Measurements from ENCODE around the gene VAV3. TPM values are rescaled to one million over a fixed set of nuclear protein-coding genes. Genes with fewer than 3 reads are reported as not detected.

Gene VAV3
- total RNA-seq, 2 donors from 2014 or later, result 2.5 to 4.3 TPM

GRCh38 chr1:107940701-107941100, 24.3 kb downstream of the VAV3 start:
- ATAC-seq (no peak), DNase-seq (no peak)
- intact Hi-C loops (cut with DNase I), result no loop called here

GRCh38 chr1:107940017-107940577, 24.9 kb downstream of the VAV3 start:
- DNase-seq, result peak; percentile 22
- intact Hi-C loops (cut with DNase I), result no loop called here
- ATAC-seq, result peak; percentile 54 to 59

- intact Hi-C loops (cut with DNase I), result no loop called here
- ATAC-seq, result no peak
- no peak for DNase-seq
These were observed 25.7 kb downstream of the VAV3 start for GRCh38 chr1:107939256-107939655.

- ATAC-seq (peak; percentile 77 to 85), DNase-seq (peak; percentile 54)
- intact Hi-C loops (cut with DNase I), result no loop called here
These were observed 28.2 kb downstream of the VAV3 start for GRCh38 chr1:107936498-107937481.

GRCh38 chr1:107935396-107936064, 29.4 kb downstream of the VAV3 start:
- ATAC-seq, result no peak
- intact Hi-C loops (cut with DNase I), result no loop called here
- DNase-seq, result no peak

GRCh38 chr1:107934578-107934977, 30.4 kb downstream of the VAV3 start:
- no peak for DNase-seq
- intact Hi-C loops (cut with DNase I), result no loop called here
- no peak for ATAC-seq

GRCh38 chr1:107933736-107934135, 31.2 kb downstream of the VAV3 start:
- DNase-seq (no peak), ATAC-seq (no peak)
- intact Hi-C loops (cut with DNase I), result no loop called here

GRCh38 chr1:107930292-107930691, 34.7 kb downstream of the VAV3 start:
- DNase-seq (no peak), ATAC-seq (no peak)
- intact Hi-C loops (cut with DNase I), result no loop called here

- no peak for DNase-seq
- no peak for ATAC-seq
- intact Hi-C loops (cut with DNase I), result no loop called here
These were observed 37.2 kb downstream of the VAV3 start for GRCh38 chr1:107927820-107928219.

GRCh38 chr1:107926436-107927080, 38.4 kb downstream of the VAV3 start:
- ATAC-seq, result no peak
- DNase-seq, result no peak
- intact Hi-C loops (cut with DNase I), result no loop called here

GRCh38 chr1:107925565-107925964, 39.4 kb downstream of the VAV3 start:
- intact Hi-C loops (cut with DNase I), result no loop called here

GRCh38 chr1:107920999-107921398, 44.0 kb downstream of the VAV3 start:
- intact Hi-C loops (cut with DNase I), result no loop called here
- no peak for ATAC-seq
- no peak for DNase-seq

More at GRCh38 chr1:107925565-107925964, 39.4 kb downstream of the VAV3 start:
- no peak for ATAC-seq
- DNase-seq, result no peak

- ATAC-seq, result no peak
- DNase-seq, result no peak
- intact Hi-C loops (cut with DNase I), result no loop called here
These were observed 44.4 kb downstream of the VAV3 start for GRCh38 chr1:107920561-107920960.

GRCh38 chr1:107919953-107920352, 45.0 kb downstream of the VAV3 start:
- intact Hi-C loops (cut with DNase I), result no loop called here
- no peak for ATAC-seq
- DNase-seq, result no peak

- intact Hi-C loops (cut with DNase I), result no loop called here
- DNase-seq (no peak), ATAC-seq (peak in 1 of 2 donors; percentile 27)
These were observed 50.7 kb downstream of the VAV3 start for GRCh38 chr1:107914119-107914765.

GRCh38 chr1:107912656-107913055, 52.3 kb downstream of the VAV3 start:
- ATAC-seq, result no peak
- intact Hi-C loops (cut with DNase I), result no loop called here

GRCh38 chr1:107900090-107900945, 64.7 kb downstream of the VAV3 start:
- DNase-seq (no peak), ATAC-seq (no peak)
- intact Hi-C loops (cut with DNase I), result no loop called here

More at GRCh38 chr1:107912656-107913055, 52.3 kb downstream of the VAV3 start:
- no peak for DNase-seq

GRCh38 chr1:107899655-107900054, 65.3 kb downstream of the VAV3 start:
- intact Hi-C loops (cut with DNase I), result no loop called here
- no peak for DNase-seq
- ATAC-seq, result no peak

Measured in left cardiac atrium (tissue), 4 donors.